ENCODE data around the gene MYO9B. TPM values are rescaled to one million over a fixed set of nuclear protein-coding genes. Genes with fewer than 3 reads are reported as not detected.
A peak's percentile ranks its signal among the peaks of the same experiment; 100 is the strongest.

Gene MYO9B
- total RNA-seq, 1 experiment from 2014 or later = 68.3 TPM

DNA sequence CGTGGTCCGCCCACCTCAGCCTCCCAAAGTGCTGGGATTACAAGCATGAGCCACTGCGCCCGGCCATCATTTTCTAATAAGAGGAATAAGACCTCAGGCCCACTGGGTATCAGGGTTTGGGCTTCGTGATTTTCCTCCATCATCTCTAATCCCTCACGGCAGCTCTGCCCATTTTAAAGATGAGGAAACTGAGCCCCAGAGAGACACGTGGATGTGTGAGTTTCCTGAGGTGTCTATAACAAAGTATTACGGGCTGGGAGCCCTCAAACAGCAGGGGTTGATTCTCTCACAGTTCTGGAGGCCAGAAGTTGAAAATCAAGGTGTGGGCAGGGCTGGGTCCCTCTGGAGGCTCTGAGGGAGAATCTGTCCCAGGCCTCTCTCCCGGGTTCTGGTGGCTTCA is 33.7 kb downstream of the MYO9B start:
- Histone ChIP-seq H3K9ac (ENCODE audit: low read length) (no peak overlapping the region), H3K4me1 (ENCODE audit: insufficient read depth, low read length) (peaks cover 16% of the 10 kb centered on the region), H3F3A (ENCODE audit: low read length, unreplicated experiment) (peaks cover 5% of the 10 kb centered on the region), H3K4me3 (ENCODE audit: low read length) (no peak overlapping the region), H3K9me3 (ENCODE audit: low read length) (no peaks in the 10 kb centered on the region), H3K27me3 (ENCODE audit: low read length) (no peaks in the 10 kb centered on the region), H3K36me3 (ENCODE audit: low read depth, low read length) (no peaks in the 10 kb centered on the region; the same call in 1 of the 2 replicates), H3K79me2 (ENCODE audit: low read length) (peaks cover 47% of the 10 kb centered on the region), H2AFZ (ENCODE audit: low read length) (no peak overlapping the region), H4K20me1 (ENCODE audit: low read length) (no peaks in the 10 kb centered on the region), H3K9me2 (replicated peaks; ENCODE audit: low read length) (no peaks in the 10 kb centered on the region), H3K4me2 (ENCODE audit: low read length) (no peak overlapping the region), H3K27ac (ENCODE audit: low read length) (0 out of 2 replicates have a peak overlapping the region, but pooled peaks have one; percentile 6)
- TF ChIP-seq EZH2 (IDR thresholded peaks at IDR 0.05; ENCODE audit: low read length, unreplicated experiment) (no peak), EZH2phosphoT487 (IDR thresholded peaks at IDR 0.05; ENCODE audit: borderline replicate concordance, low read length) (no peak)
- TF ChIP-seq, protein P1, sequence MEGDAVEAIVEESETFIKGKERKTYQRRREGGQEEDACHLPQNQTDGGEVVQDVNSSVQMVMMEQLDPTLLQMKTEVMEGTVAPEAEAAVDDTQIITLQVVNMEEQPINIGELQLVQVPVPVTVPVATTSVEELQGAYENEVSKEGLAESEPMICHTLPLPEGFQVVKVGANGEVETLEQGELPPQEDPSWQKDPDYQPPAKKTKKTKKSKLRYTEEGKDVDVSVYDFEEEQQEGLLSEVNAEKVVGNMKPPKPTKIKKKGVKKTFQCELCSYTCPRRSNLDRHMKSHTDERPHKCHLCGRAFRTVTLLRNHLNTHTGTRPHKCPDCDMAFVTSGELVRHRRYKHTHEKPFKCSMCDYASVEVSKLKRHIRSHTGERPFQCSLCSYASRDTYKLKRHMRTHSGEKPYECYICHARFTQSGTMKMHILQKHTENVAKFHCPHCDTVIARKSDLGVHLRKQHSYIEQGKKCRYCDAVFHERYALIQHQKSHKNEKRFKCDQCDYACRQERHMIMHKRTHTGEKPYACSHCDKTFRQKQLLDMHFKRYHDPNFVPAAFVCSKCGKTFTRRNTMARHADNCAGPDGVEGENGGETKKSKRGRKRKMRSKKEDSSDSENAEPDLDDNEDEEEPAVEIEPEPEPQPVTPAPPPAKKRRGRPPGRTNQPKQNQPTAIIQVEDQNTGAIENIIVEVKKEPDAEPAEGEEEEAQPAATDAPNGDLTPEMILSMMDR (conservative IDR thresholded peaks at IDR 0.05; ENCODE audit: low read depth, low read length) = no peak
- ATAC-seq = no peak
- no TSS peak for BruUV-seq (replicated peaks)
- ChIA-PET CTCF (no interaction called here), POLR2A (ENCODE audit: unreplicated experiment) (no interaction called here)
- intact Hi-C loops (cut with micrococcal nuclease) = loop anchor here (2.0 kb wide), 1 partner anchor 26 kb away; no protein-coding TSS in a partner anchor
- DNase-seq = no peak

DNA sequence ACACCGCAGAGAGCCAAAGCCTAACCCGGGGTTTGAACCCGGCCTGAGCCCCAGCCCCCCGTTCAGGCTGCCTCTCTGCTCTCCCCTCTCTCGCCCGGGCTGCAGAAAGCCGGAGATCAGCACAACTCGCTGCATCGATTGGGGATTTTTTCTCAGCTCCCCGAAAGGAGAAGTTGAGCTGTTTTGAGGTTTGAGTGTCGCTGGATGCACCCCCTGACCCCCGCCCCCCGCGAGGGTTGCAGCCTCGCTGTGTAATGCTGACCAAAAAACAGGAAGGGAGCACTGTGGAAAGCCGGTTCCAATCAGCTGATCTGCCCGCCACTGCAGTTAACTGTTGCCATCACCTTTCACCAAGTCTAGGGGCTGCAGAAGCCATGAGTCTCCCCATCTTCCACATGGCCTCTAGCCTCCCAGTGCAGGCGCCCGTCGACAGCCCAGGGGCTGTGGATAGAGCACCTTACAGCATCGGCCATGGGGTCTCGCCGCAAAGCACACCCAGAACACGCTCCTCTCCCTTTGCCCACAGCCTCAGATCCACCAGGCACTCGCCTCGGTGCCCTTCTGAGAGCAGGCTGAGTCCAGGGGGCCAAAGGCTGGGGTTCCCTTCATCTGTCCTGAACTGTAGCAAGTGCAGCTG is 34.5 kb downstream of the MYO9B start:
- Histone ChIP-seq H3K4me3 (ENCODE audit: low read length) (no peak overlapping the region), H3K9me2 (replicated peaks; ENCODE audit: low read length) (no peaks in the 10 kb centered on the region), H3K9ac (ENCODE audit: low read length) (no peak overlapping the region), H3K4me2 (ENCODE audit: low read length) (no peak overlapping the region), H3K79me2 (ENCODE audit: low read length) (peaks cover 47% of the 10 kb centered on the region), H2AFZ (ENCODE audit: low read length) (no peak overlapping the region), H3K9me3 (ENCODE audit: low read length) (no peaks in the 10 kb centered on the region), H3K4me1 (ENCODE audit: insufficient read depth, low read length) (peaks cover 16% of the 10 kb centered on the region), H4K20me1 (ENCODE audit: low read length) (no peaks in the 10 kb centered on the region), H3K36me3 (ENCODE audit: low read depth, low read length) (no peaks in the 10 kb centered on the region; the same call in 1 of the 2 replicates), H3K27ac (ENCODE audit: low read length) (no peak overlapping the region), H3K27me3 (ENCODE audit: low read length) (no peaks in the 10 kb centered on the region), H3F3A (ENCODE audit: low read length, unreplicated experiment) (peaks cover 5% of the 10 kb centered on the region)
- DNase-seq = no peak
- TF ChIP-seq, protein P1 (conservative IDR thresholded peaks at IDR 0.05; ENCODE audit: low read depth, low read length) = no peak
- TF ChIP-seq EZH2 (IDR thresholded peaks at IDR 0.05; ENCODE audit: low read length, unreplicated experiment) (no peak), EZH2phosphoT487 (IDR thresholded peaks at IDR 0.05; ENCODE audit: borderline replicate concordance, low read length) (no peak)
- intact Hi-C loops (cut with micrococcal nuclease) = loop anchor here (2.0 kb wide), 1 partner anchor 25 kb away; no protein-coding TSS in a partner anchor
- ATAC-seq = no peak
- ChIA-PET CTCF (no interaction called here), POLR2A (ENCODE audit: unreplicated experiment) (no interaction called here)
- no TSS peak for BruUV-seq (replicated peaks)

DNA sequence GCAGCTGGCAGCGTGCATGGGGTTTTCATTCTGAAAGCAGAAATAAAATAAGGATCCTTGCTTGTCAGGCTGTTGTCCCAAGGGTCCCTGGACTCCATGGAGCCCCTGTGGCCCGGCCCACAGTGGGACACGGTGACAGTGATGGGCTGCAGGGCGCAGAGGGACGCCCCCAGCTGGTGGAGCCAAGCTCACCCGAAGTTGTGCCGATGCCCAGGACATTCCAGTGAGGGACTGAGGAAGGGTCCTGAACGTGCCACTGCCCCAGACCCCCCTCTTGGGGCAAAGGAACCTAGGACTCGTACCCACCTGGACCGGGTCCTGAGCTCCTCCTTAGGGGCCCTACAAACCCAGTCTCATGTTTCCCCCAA is 35.0 kb downstream of the MYO9B start:
- TF ChIP-seq, protein P1 (conservative IDR thresholded peaks at IDR 0.05; ENCODE audit: low read depth, low read length) = no peak
- TF ChIP-seq EZH2phosphoT487 (IDR thresholded peaks at IDR 0.05; ENCODE audit: borderline replicate concordance, low read length) (no peak), EZH2 (IDR thresholded peaks at IDR 0.05; ENCODE audit: low read length, unreplicated experiment) (no peak)
- Histone ChIP-seq H3K79me2 (ENCODE audit: low read length) (peaks cover 47% of the 10 kb centered on the region), H3F3A (ENCODE audit: low read length, unreplicated experiment) (peaks cover 5% of the 10 kb centered on the region), H3K9me3 (ENCODE audit: low read length) (no peaks in the 10 kb centered on the region), H3K4me3 (ENCODE audit: low read length) (no peak overlapping the region), H2AFZ (ENCODE audit: low read length) (no peak overlapping the region), H4K20me1 (ENCODE audit: low read length) (no peaks in the 10 kb centered on the region), H3K4me1 (ENCODE audit: insufficient read depth, low read length) (peaks cover 16% of the 10 kb centered on the region), H3K4me2 (ENCODE audit: low read length) (no peak overlapping the region), H3K27me3 (ENCODE audit: low read length) (no peaks in the 10 kb centered on the region), H3K9ac (ENCODE audit: low read length) (no peak overlapping the region), H3K36me3 (ENCODE audit: low read depth, low read length) (no peaks in the 10 kb centered on the region; the same call in 1 of the 2 replicates), H3K9me2 (replicated peaks; ENCODE audit: low read length) (no peaks in the 10 kb centered on the region), H3K27ac (ENCODE audit: low read length) (no peak overlapping the region)
- ChIA-PET CTCF (no interaction called here), POLR2A (ENCODE audit: unreplicated experiment) (no interaction called here)
- BruUV-seq (replicated peaks) = no TSS peak
- DNase-seq = no peak
- ATAC-seq = no peak
- intact Hi-C loops (cut with micrococcal nuclease) = no loop called here
